Heart left ventricle (tissue), 13 donors: ENCODE data around the gene FAM83B.

Source experiments
- CTCF ChIP-seq, 12 donors: fragments of 200-600 bp; sonication (generic) in 4 of 12; IDR thresholded peaks; one replicate each; pipeline versions ENCODE4 v1.5.0 to v1.8.0; 2018 to 2022; ENCODE audit warnings: antibody characterized with exemption in 12 of 12, mild to moderate bottlenecking in 5 of 12
- POLR2A ChIP-seq, 2 donors: fragments of 450-650 bp; IDR thresholded peaks; one replicate each; pipeline ENCODE4 v1.6.1; 2017; ENCODE audit warnings: antibody characterized with exemption in 2 of 2, mild to moderate bottlenecking in 2 of 2, moderate library complexity in 2 of 2
- donor health status: ischemic (EF 13 %, LVEDD 7.1; RV severe dilation, severe dysfunction).
- donor health status: DM: no; HTN: yes; CAD: no.
- donor health status: DM: no; HTN: no; CAD: no.
- donor health status: ischemic (EF 25% LVEDD 6.9; RV normal size, moderate dysfunction).
- donor health status: ischemic (EF 25% LVEDD 5.7; RV mildly dilated, moderate dysfunction).
- donor health status: ischemic (EF 35%, LVEDD 5.7; RV mildly dilated, moderate dysfunction).
- donor health status: nonischemic (EF 11% LVEDD 7.7; RV severe dilation, severe dysfunction).
- donor health status: DM: yes; HTN: yes; CAD: no.
- donor health status: PGD.
- donor health status: ischemic (EF 29% LVEDD 5.4; RV normal size, mild dysfunction).
- donor health status: nonischemic (EF 23%, LVEDD 6.1; RV moderate dilation, normal function).

- no peak for TF ChIP-seq CTCF (IDR thresholded peaks at IDR 0.05)
- no peak for TF ChIP-seq POLR2A (IDR thresholded peaks at IDR 0.05)
Measured at GRCh38 chr6:54861905-54862616, 15.5 kb downstream of the FAM83B start.
